Measurements from ENCODE around the gene RIT1.

Gene RIT1

GRCh38 chr1:155951753-155952504, 40.8 kb upstream of the RIT1 start:
- no peak for TF ChIP-seq CTCF (IDR thresholded peaks at IDR 0.05)
- intact Hi-C loops (cut with DNase I; ENCODE audit: low total_unique reads) = no loop called here
- H3K27me3 ChIP-seq = no peaks in the 10 kb centered on the region
- DNase-seq = no peak
- H3K4me1 ChIP-seq = no peaks in the 10 kb centered on the region
- no peaks in the 10 kb centered on the region for H3K9me3 ChIP-seq
- no peak overlapping the region for H3K4me3 ChIP-seq
- peaks cover 98 to 100% (median 100%) of the 10 kb centered on the region in 3 donors for H3K36me3 ChIP-seq
- no peak overlapping the region for H3K27ac ChIP-seq

DNA sequence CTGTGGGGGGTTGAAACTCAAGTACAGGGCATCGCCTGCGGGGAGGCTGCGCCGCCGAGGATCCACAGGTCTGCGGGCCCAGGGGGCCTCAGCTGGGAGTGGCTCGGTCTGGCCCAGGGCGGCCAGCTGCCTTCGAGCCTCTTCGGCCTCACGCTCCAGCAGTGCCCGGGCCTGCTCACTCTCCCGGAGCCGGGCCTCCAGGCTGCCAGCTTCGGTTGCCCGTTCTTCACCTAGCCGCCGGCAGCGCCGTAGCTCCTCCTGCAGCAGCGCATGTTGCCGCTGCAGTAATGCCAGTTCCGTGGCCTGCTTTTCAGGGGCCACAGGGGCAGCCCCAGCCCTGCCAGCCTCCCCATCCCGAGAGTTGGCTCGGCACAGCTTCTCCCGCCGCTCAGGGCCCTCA, 39.7 kb upstream of the RIT1 start:
- no peaks in the 10 kb centered on the region for H3K27me3 ChIP-seq
- no peak for TF ChIP-seq CTCF (IDR thresholded peaks at IDR 0.05)
- peaks cover 0 to 2% (median 0%) of the 10 kb centered on the region in 4 donors for H3K4me1 ChIP-seq
- no peak for DNase-seq
- intact Hi-C loops (cut with DNase I; ENCODE audit: low total_unique reads) = no loop called here
- H3K9me3 ChIP-seq = no peaks in the 10 kb centered on the region
- H3K4me3 ChIP-seq = no peak overlapping the region
- H3K27ac ChIP-seq = no peak overlapping the region
- H3K36me3 ChIP-seq = peaks cover 93 to 100% (median 95%) of the 10 kb centered on the region in 3 donors

GRCh38 chr1:155947741-155948140, 36.6 kb upstream of the RIT1 start:
- intact Hi-C loops (cut with DNase I; ENCODE audit: low total_unique reads) = no loop called here
- Histone ChIP-seq H3K4me1 (peaks cover 0 to 10% (median 6%) of the 10 kb centered on the region in 4 donors), H3K4me3 (no peak overlapping the region), H3K27ac (no peak overlapping the region), H3K9me3 (no peaks in the 10 kb centered on the region), H3K36me3 (peaks cover 62 to 71% (median 65%) of the 10 kb centered on the region in 3 donors), H3K27me3 (no peaks in the 10 kb centered on the region)
- no peak for TF ChIP-seq CTCF (IDR thresholded peaks at IDR 0.05)
- no peak for DNase-seq

GRCh38 chr1:155947292-155947691, 36.1 kb upstream of the RIT1 start:
- peaks cover 58 to 67% (median 60%) of the 10 kb centered on the region in 3 donors for H3K36me3 ChIP-seq
- H3K4me1 ChIP-seq = peaks cover 0 to 14% (median 8%) of the 10 kb centered on the region in 4 donors
- intact Hi-C loops (cut with DNase I; ENCODE audit: low total_unique reads) = no loop called here
- no peak for DNase-seq
- H3K9me3 ChIP-seq = no peaks in the 10 kb centered on the region
- H3K27ac ChIP-seq = no peak overlapping the region
- H3K27me3 ChIP-seq = no peaks in the 10 kb centered on the region
- H3K4me3 ChIP-seq = no peak overlapping the region
- TF ChIP-seq CTCF (IDR thresholded peaks at IDR 0.05) = no peak

DNA sequence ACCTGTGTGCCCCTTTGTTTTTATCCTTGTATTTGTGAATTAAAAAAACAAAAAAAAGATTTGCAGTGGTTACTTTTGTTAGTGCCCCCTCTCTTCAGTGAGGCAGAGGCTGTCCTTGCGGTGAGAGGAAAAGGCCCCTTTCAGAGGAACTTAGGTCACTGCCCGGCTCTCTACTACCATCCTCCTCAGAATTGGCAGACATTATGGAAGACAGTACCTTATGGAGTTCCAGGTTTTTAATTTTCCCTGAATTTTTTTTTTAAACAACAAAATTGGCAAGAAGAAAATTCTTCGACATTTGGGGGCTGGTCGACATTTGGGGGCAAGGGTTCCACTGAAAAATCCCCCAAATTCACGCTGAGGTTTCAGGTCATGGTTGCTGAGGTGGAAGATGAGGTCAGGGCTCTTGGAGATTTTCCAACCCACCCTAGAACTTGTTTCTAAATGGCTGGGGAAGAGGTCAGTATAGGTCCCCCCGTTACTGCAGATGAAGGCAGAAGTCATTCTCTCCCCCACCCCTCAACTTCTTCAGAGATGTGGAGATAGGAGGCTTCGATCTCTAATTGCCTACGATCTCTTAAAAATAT, 35.6 kb upstream of the RIT1 start:
- no peak for TF ChIP-seq CTCF (IDR thresholded peaks at IDR 0.05)
- DNase-seq = no peak
- intact Hi-C loops (cut with DNase I; ENCODE audit: low total_unique reads) = no loop called here
- Histone ChIP-seq H3K36me3 (peaks cover 52 to 61% (median 55%) of the 10 kb centered on the region in 3 donors), H3K4me3 (no peak overlapping the region), H3K27ac (peak overlapping the region in 1 of 2 donors; percentile 35), H3K4me1 (peaks cover 0 to 20% (median 14%) of the 10 kb centered on the region in 4 donors), H3K27me3 (no peaks in the 10 kb centered on the region), H3K9me3 (no peaks in the 10 kb centered on the region)
